ENCODE results near the gene NDUFA6.

Gene NDUFA6

GRCh38 chr22:42061041-42061440 is 29.5 kb downstream of the NDUFA6 start:
- in situ Hi-C loops (cut with MboI; ENCODE audit: low pct_unique_long_range_greater_than_20kb, low sequenced_read_pairs, unreplicated experiment), result no loop called here
- no peak for TF ChIP-seq CTCF (IDR thresholded peaks at IDR 0.05; ENCODE audit: extremely low read depth, insufficient read depth, missing control alignments)
- DNase-seq (ENCODE audit: low spot score), result no peak

- in situ Hi-C loops (cut with MboI; ENCODE audit: low pct_unique_long_range_greater_than_20kb, low sequenced_read_pairs, unreplicated experiment), result no loop called here
- TF ChIP-seq CTCF (IDR thresholded peaks at IDR 0.05; ENCODE audit: extremely low read depth, insufficient read depth, missing control alignments), result no peak
- no peak for DNase-seq (ENCODE audit: low spot score)
These were observed 30.1 kb downstream of the NDUFA6 start for GRCh38 chr22:42060489-42060888.

GRCh38 chr22:42056757-42057511 is 33.6 kb downstream of the NDUFA6 start:
- no peak for DNase-seq (ENCODE audit: low spot score)
- TF ChIP-seq CTCF (IDR thresholded peaks at IDR 0.05; ENCODE audit: extremely low read depth, insufficient read depth, missing control alignments), result no peak
- in situ Hi-C loops (cut with MboI; ENCODE audit: low pct_unique_long_range_greater_than_20kb, low sequenced_read_pairs, unreplicated experiment), result no loop called here

GRCh38 chr22:42052765-42053164 is 37.8 kb downstream of the NDUFA6 start:
- no peak for DNase-seq (ENCODE audit: low spot score)
- in situ Hi-C loops (cut with MboI; ENCODE audit: low pct_unique_long_range_greater_than_20kb, low sequenced_read_pairs, unreplicated experiment), result no loop called here
- TF ChIP-seq CTCF (IDR thresholded peaks at IDR 0.05; ENCODE audit: extremely low read depth, insufficient read depth, missing control alignments), result no peak

GRCh38 chr22:42050641-42051180 is 39.9 kb downstream of the NDUFA6 start:
- DNase-seq (ENCODE audit: low spot score), result no peak
- in situ Hi-C loops (cut with MboI; ENCODE audit: low pct_unique_long_range_greater_than_20kb, low sequenced_read_pairs, unreplicated experiment), result no loop called here
- no peak for TF ChIP-seq CTCF (IDR thresholded peaks at IDR 0.05; ENCODE audit: extremely low read depth, insufficient read depth, missing control alignments)

- TF ChIP-seq CTCF (IDR thresholded peaks at IDR 0.05; ENCODE audit: extremely low read depth, insufficient read depth, missing control alignments), result no peak
- in situ Hi-C loops (cut with MboI; ENCODE audit: low pct_unique_long_range_greater_than_20kb, low sequenced_read_pairs, unreplicated experiment), result no loop called here
- no peak for DNase-seq (ENCODE audit: low spot score)
These were observed 48.8 kb downstream of the NDUFA6 start for GRCh38 chr22:42041784-42042183.

Data from GM13977 (cell line).